ENCODE measurements around the gene MAD2L1. TPM values are rescaled to one million over a fixed set of nuclear protein-coding genes. Genes with fewer than 3 reads are reported as not detected.

Gene MAD2L1
- total RNA-seq, 2 donors from 2014 or later: 2.4 to 11.0 TPM

GRCh38 chr4:120062663-120063195 lies 3.9 kb downstream of the MAD2L1 start:
- no peaks in the 10 kb centered on the region for H3K36me3 ChIP-seq
- 78% methylated on average over 5 of the region's 5 CpGs for WGBS
- H3K4me1 ChIP-seq (replicated peaks): no peaks in the 10 kb centered on the region
- no peak overlapping the region for H3K4me3 ChIP-seq
- TF ChIP-seq POLR2AphosphoS5 (IDR thresholded peaks at IDR 0.05): no peak
- TF ChIP-seq CTCF (IDR thresholded peaks at IDR 0.05): no peak
- no peak for TF ChIP-seq POLR2A (IDR thresholded peaks at IDR 0.05)
- intact Hi-C loops (cut with DNase I): no loop called here
- H3K27me3 ChIP-seq (replicated peaks; ENCODE audit: insufficient read depth): no peaks in the 10 kb centered on the region
- DNase-seq (ENCODE audit: low spot score): no peak
- H3K27ac ChIP-seq: no peak overlapping the region
- no peaks in the 10 kb centered on the region for H3K9me3 ChIP-seq

- H3K36me3 ChIP-seq: no peaks in the 10 kb centered on the region
- no peak overlapping the region for H3K4me3 ChIP-seq
- no peaks in the 10 kb centered on the region for H3K27me3 ChIP-seq (replicated peaks; ENCODE audit: insufficient read depth)
- intact Hi-C loops (cut with DNase I): no loop called here
- WGBS: 87% methylated on average over 1 of the region's 1 CpG
- no peak for DNase-seq (ENCODE audit: low spot score)
- H3K27ac ChIP-seq: no peak overlapping the region
- no peaks in the 10 kb centered on the region for H3K4me1 ChIP-seq (replicated peaks)
- no peaks in the 10 kb centered on the region for H3K9me3 ChIP-seq
- TF ChIP-seq CTCF (IDR thresholded peaks at IDR 0.05) (no peak), POLR2AphosphoS5 (IDR thresholded peaks at IDR 0.05) (no peak), POLR2A (IDR thresholded peaks at IDR 0.05) (no peak)
Observed at GRCh38 chr4:120059036-120059435, 7.6 kb downstream of the MAD2L1 start.

DNA sequence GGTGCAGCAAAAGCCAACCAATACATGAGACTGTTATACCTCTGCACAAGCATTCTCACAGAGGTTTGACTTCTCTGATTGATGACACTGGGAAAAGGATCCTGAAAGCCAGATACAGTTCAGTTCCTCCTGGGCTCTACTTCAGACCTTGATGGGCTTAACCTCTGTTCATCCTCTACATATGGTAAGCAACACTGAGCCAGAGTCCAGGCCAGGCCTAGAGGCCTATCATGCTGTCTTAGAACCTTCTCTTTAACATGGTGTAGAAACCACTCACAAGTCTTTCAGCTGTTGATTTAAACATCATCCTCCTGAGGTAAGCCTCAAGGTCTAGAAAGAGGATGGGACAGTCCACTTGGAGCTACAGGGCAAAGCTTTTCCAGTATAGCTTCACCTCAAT lies 9.2 kb downstream of the MAD2L1 start:
- no peak overlapping the region for H3K27ac ChIP-seq
- no peak for DNase-seq (ENCODE audit: low spot score)
- H3K36me3 ChIP-seq: no peaks in the 10 kb centered on the region
- H3K4me1 ChIP-seq (replicated peaks): no peaks in the 10 kb centered on the region
- intact Hi-C loops (cut with DNase I): loop anchor here (2.0 kb wide), 1 partner anchor 743 kb away; no protein-coding TSS in a partner anchor
- no peak for TF ChIP-seq CTCF (IDR thresholded peaks at IDR 0.05)
- TF ChIP-seq POLR2A (IDR thresholded peaks at IDR 0.05): no peak
- no peak for TF ChIP-seq POLR2AphosphoS5 (IDR thresholded peaks at IDR 0.05)
- no peaks in the 10 kb centered on the region for H3K9me3 ChIP-seq
- H3K27me3 ChIP-seq (replicated peaks; ENCODE audit: insufficient read depth): no peaks in the 10 kb centered on the region
- no peak overlapping the region for H3K4me3 ChIP-seq

DNA sequence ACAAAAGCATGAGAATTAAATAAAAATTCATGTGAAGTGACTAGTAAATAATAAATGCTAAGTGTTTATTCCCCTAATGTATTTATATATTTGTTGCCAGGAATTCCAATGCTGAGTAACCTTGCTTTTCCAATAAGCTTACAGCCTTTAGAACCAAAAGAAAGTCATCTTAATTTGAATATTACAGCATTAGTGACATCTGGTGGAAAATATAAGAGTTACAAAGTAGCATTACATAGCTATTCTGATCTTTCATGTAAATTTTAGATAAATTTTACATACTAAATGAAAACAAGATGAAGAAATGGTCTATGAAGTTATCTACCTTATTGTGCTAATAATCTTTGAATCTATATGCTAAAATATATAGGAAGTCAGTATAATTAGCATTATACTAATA lies 10.4 kb downstream of the MAD2L1 start:
- no peak overlapping the region for H3K27ac ChIP-seq
- no peak overlapping the region for H3K4me3 ChIP-seq
- TF ChIP-seq CTCF (IDR thresholded peaks at IDR 0.05) (peak in 2 of 4 experiments; percentile 19 to 37), POLR2AphosphoS5 (IDR thresholded peaks at IDR 0.05) (no peak)
- no peak for DNase-seq (ENCODE audit: low spot score)
- H3K4me1 ChIP-seq (replicated peaks): no peaks in the 10 kb centered on the region
- no peaks in the 10 kb centered on the region for H3K9me3 ChIP-seq
- no peaks in the 10 kb centered on the region for H3K27me3 ChIP-seq (replicated peaks; ENCODE audit: insufficient read depth)
- intact Hi-C loops (cut with DNase I): loop anchor here (2.0 kb wide), 1 partner anchor 741 kb away; no protein-coding TSS in a partner anchor
- H3K36me3 ChIP-seq: no peaks in the 10 kb centered on the region

GRCh38 chr4:120055795-120056194 lies 10.9 kb downstream of the MAD2L1 start:
- Histone ChIP-seq H3K4me1 (replicated peaks) (no peaks in the 10 kb centered on the region), H3K4me3 (no peak overlapping the region), H3K36me3 (no peaks in the 10 kb centered on the region), H3K27ac (no peak overlapping the region), H3K27me3 (replicated peaks; ENCODE audit: insufficient read depth) (no peaks in the 10 kb centered on the region), H3K9me3 (no peaks in the 10 kb centered on the region)
- intact Hi-C loops (cut with DNase I): loop anchor here (2.0 kb wide), 1 partner anchor 741 kb away; no protein-coding TSS in a partner anchor
- WGBS: 54% methylated on average over 1 of the region's 1 CpG
- TF ChIP-seq CTCF (IDR thresholded peaks at IDR 0.05) (no peak), POLR2A (IDR thresholded peaks at IDR 0.05) (no peak), POLR2AphosphoS5 (IDR thresholded peaks at IDR 0.05) (no peak)
- no peak for DNase-seq (ENCODE audit: low spot score)

All from prostate gland (tissue), 2 donors.